GM12801 (cell line): Measurements from ENCODE around the gene ABCA13.

Source experiments
- TF ChIP-seq, protein P1 (sequence below): IDR thresholded peaks from one replicate; pipeline ENCODE4 v1.5.1; 2011; ENCODE audit warnings: control low read depth; ENCODE audit not compliant: insufficient read length; ENCODE audit errors: extremely low read depth

The ABCA13 gene

DNA sequence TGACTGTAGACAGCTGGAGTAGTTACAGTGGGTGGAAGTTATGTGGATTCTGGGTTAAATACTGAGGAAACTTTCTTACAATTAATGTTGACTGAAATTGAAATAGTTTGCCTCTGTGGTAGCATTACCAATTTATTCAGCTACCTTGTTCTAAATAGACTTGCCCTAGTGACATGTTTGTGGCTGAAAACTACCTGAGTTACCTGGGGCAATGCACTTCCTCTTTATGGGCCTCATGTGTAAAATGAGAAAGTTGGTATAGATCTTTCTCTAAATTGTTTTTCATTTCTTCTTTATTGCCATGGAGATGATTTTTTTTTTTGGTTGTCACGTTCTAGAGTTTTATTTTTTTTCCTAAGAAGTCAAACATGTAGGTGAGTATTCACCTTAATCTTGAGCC, 500.4 kb downstream of the ABCA13 start:
- TF ChIP-seq, protein P1, sequence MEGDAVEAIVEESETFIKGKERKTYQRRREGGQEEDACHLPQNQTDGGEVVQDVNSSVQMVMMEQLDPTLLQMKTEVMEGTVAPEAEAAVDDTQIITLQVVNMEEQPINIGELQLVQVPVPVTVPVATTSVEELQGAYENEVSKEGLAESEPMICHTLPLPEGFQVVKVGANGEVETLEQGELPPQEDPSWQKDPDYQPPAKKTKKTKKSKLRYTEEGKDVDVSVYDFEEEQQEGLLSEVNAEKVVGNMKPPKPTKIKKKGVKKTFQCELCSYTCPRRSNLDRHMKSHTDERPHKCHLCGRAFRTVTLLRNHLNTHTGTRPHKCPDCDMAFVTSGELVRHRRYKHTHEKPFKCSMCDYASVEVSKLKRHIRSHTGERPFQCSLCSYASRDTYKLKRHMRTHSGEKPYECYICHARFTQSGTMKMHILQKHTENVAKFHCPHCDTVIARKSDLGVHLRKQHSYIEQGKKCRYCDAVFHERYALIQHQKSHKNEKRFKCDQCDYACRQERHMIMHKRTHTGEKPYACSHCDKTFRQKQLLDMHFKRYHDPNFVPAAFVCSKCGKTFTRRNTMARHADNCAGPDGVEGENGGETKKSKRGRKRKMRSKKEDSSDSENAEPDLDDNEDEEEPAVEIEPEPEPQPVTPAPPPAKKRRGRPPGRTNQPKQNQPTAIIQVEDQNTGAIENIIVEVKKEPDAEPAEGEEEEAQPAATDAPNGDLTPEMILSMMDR = no peak

DNA sequence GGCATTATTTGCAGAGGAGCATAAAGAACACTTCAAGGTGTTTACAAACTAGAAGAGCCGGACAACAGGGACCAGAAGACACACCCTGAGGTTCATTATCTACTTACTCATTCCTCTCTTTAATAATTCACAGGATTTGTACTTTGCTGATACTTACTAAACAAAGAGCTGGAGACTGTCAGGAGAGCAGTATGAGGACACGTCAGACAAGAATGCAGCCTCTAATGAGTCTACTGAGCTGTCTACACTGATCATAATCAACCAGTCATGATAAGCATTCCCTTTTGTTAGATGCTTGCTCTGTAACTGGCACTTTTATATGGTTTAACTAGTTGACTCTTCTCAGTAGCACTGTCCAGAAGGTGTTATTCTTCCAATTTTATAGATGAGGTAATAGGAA, 509.7 kb downstream of the ABCA13 start:
- TF ChIP-seq, protein P1 = no peak

DNA sequence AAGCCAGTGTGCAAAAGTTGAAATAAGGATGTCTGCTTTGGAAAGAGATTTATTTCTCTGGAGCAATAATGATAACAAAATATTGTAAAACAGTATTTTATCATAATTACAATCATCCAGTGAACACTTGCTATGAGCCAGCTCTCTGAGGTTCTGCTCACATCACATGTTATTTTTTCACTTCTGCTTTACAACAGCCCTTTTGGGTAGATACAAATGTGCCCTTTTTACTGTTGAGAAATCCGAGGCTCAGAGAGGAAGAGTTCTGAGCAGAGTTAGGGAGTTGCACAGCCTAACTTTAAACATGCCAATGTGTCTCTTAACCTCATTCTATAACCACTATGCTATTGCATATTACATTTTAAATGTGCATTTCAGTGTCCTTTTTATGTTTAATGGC, 520.5 kb downstream of the ABCA13 start:
- TF ChIP-seq, protein P1 = no peak
